Measurements from ENCODE around the gene SCYGR6.
"Not testable (repeated sequence)": the region's sequence is repeated elsewhere in the genome, so short reads cannot be mapped to it uniquely, and the experiment has no call there.

The SCYGR6 gene

GRCh38 chr2:227724394-227725039, at the start of gene SCYGR6:
SCYGR6 (minus strand) TSS chr2:227724757; CDS start chr2:227724757, 0 bp downstream.
- FAIRE-seq (no peak), DNase-seq (ENCODE audit: insufficient read length, low spot score) (no peak)
- TF ChIP-seq POLR2A (IDR thresholded peaks at IDR 0.05; ENCODE audit: low read depth, low read length), result no peak

- no peak for TF ChIP-seq POLR2A (IDR thresholded peaks at IDR 0.05; ENCODE audit: low read depth, low read length)
- no peak for DNase-seq (ENCODE audit: insufficient read length, low spot score)
- no peak for FAIRE-seq
Measured at GRCh38 chr2:227774011-227774624, 49.6 kb upstream of the SCYGR6 start.

GRCh38 chr2:227772932-227773331, 48.4 kb upstream of the SCYGR6 start:
- no peak for DNase-seq (ENCODE audit: insufficient read length, low spot score)
- FAIRE-seq, result no peak
- TF ChIP-seq POLR2A (IDR thresholded peaks at IDR 0.05; ENCODE audit: low read depth, low read length), result no peak

GRCh38 chr2:227772197-227772661, 47.7 kb upstream of the SCYGR6 start:
- DNase-seq (ENCODE audit: insufficient read length, low spot score) (no peak), FAIRE-seq (no peak)
- TF ChIP-seq POLR2A (IDR thresholded peaks at IDR 0.05; ENCODE audit: low read depth, low read length), result no peak

GRCh38 chr2:227767830-227768229, 43.3 kb upstream of the SCYGR6 start:
- no peak for FAIRE-seq

GRCh38 chr2:227766373-227766883, 41.9 kb upstream of the SCYGR6 start:
- FAIRE-seq (peak; percentile 93), DNase-seq (ENCODE audit: insufficient read length, low spot score) (peak; percentile 88)
- TF ChIP-seq POLR2A (IDR thresholded peaks at IDR 0.05; ENCODE audit: low read depth, low read length), result no peak

More at GRCh38 chr2:227767830-227768229, 43.3 kb upstream of the SCYGR6 start:
- no peak for DNase-seq (ENCODE audit: insufficient read length, low spot score)
- no peak for TF ChIP-seq POLR2A (IDR thresholded peaks at IDR 0.05; ENCODE audit: low read depth, low read length)

- TF ChIP-seq POLR2A (IDR thresholded peaks at IDR 0.05; ENCODE audit: low read depth, low read length), result no peak
- FAIRE-seq (no peak), DNase-seq (ENCODE audit: insufficient read length, low spot score) (no peak)
Measured at GRCh38 chr2:227765788-227766372, 41.3 kb upstream of the SCYGR6 start.

GRCh38 chr2:227761740-227762476, 37.4 kb upstream of the SCYGR6 start:
- TF ChIP-seq POLR2A (IDR thresholded peaks at IDR 0.05; ENCODE audit: low read depth, low read length), result no peak
- no peak for DNase-seq (ENCODE audit: insufficient read length, low spot score)
- FAIRE-seq, result no peak

- DNase-seq (ENCODE audit: insufficient read length, low spot score) (no peak), FAIRE-seq (no peak)
Measured at GRCh38 chr2:227759411-227760118, 35.0 kb upstream of the SCYGR6 start.

GRCh38 chr2:227756261-227756660, 31.7 kb upstream of the SCYGR6 start:
- not testable (repeated sequence) for DNase-seq (ENCODE audit: insufficient read length, low spot score); FAIRE-seq

More at GRCh38 chr2:227759411-227760118, 35.0 kb upstream of the SCYGR6 start:
- no peak for TF ChIP-seq POLR2A (IDR thresholded peaks at IDR 0.05; ENCODE audit: low read depth, low read length)

GRCh38 chr2:227748079-227748478, 23.5 kb upstream of the SCYGR6 start:
- FAIRE-seq (peak; percentile 70), DNase-seq (ENCODE audit: insufficient read length, low spot score) (peak; percentile 45)
- TF ChIP-seq POLR2A (IDR thresholded peaks at IDR 0.05; ENCODE audit: low read depth, low read length), result no peak

GRCh38 chr2:227745594-227745993, 21.0 kb upstream of the SCYGR6 start, which contains the start of gene SCYGR8:
SCYGR8 (plus strand) TSS chr2:227745894; CDS start chr2:227745894, 0 bp downstream.
- no peak for DNase-seq (ENCODE audit: insufficient read length, low spot score)
- TF ChIP-seq POLR2A (IDR thresholded peaks at IDR 0.05; ENCODE audit: low read depth, low read length), result no peak
- no peak for FAIRE-seq

- DNase-seq (ENCODE audit: insufficient read length, low spot score); FAIRE-seq: not testable (repeated sequence)
Measured at GRCh38 chr2:227740705-227741104, 16.1 kb upstream of the SCYGR6 start.
